Measurements from ENCODE around the gene CCDC201.
"Not testable (repeated sequence)": the region's sequence is repeated elsewhere in the genome, so short reads cannot be mapped to it uniquely, and the experiment has no call there.

The CCDC201 gene

DNA sequence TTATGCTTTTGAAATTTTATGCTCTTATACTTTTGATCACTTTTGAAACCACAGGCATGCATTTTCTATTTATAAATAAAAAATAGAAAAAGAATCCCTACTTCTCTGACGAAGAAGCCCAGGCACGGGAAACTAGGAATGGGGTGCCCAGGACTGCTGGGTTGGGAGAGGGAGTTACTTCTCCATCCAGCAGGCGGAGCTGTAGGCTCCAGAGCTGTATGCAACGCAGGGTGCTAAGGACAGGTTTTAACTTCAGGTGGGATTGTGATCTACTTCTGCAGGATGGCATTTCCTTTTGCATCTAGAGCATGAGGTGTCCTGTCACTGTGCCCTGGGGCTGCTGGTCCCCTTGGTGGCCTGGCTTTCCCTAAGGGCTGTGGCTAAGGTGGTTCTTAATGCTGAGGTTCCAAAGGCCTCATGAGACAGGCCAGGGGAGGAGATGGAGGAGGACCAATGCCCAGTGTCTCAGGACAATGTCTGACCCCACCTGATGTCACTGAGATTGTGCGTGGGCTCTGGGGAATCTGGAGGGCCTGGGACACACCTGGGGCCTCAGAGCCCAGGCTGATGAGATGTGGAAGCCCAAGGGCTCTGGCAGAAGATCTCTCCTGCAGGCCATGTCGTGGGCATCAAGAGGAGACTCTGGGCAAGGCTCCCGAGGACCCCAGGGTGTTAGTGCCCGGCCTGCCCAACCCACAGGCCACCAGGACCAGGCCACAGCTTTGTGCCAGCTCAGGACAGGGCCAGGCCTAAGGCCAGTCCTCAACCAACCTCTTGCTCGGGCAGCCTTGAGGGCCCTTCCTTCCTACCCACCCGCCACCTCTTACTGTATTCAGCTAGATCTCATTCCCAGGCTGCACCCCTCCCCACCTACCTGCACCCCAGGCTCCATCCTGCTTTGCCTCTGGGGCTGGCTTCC is 507 bp downstream of the CCDC201 start:
- no peak for DNase-seq

GRCh38 chr7:45869426-45869825 is 3.5 kb downstream of the CCDC201 start:
- no peak for DNase-seq

- DNase-seq: no peak
These were observed 5.4 kb downstream of the CCDC201 start for GRCh38 chr7:45867471-45867870.

- DNase-seq: no peak
These were observed 7.1 kb downstream of the CCDC201 start for GRCh38 chr7:45865594-45866410.

DNA sequence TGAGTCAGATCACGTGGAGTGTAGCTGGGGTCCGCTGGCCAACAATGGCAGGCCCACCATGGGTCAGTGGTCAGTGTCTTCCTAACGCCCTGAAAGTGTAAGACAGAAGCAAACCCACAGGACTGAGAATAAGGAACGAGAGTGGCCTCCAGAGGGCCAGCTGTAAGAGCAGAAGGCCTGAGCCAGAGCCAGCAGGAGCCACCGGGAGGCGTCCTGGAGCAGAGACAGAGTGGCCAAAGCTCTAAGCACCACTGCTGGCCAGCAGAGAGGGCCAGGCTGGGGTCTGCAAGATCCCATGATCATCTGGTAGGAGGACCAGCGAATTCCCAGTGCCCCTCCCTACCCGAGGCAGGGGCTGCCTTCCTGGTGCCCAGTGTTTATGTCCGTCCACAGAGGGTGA is 9.2 kb downstream of the CCDC201 start:
- DNase-seq: no peak

DNA sequence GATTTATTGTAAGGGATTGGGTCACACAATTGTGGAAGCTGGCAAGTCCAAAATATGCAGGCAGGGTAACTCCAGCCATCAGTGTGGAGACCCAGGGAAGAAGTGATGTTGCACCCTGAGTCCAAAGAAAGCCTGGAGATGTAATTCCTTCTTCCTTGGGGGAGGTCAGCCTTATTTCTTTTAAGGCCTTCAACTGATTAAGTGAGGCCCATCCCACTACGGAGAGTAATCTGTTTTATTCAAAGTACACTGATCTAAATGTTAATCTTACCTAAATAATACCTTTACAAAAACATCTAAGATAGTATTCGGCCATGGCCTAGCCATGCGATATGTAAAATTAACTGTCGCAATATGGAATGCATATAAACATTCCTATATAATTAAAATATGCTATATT is 16.0 kb downstream of the CCDC201 start:
- DNase-seq: not testable (repeated sequence)

DNA sequence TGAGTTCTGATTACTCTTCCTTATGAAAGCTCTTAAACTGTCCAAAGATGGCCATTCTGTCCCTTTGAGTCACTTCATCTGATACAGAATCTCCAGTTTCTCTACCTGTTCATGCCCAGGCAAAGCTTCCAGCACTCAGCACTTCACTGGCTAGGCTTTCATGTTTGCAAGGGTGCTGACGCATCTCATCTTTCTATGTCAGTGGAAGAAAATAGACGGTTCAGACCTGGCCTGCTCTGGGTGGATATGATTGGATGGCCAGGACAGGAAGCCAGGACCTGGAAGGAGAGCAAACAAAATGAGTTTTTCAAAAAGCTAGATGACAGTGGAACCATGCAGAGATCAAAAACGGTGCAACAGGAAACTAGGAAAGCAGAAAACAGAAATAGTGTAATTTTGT is 17.2 kb downstream of the CCDC201 start:
- not testable (repeated sequence) for DNase-seq

DNA sequence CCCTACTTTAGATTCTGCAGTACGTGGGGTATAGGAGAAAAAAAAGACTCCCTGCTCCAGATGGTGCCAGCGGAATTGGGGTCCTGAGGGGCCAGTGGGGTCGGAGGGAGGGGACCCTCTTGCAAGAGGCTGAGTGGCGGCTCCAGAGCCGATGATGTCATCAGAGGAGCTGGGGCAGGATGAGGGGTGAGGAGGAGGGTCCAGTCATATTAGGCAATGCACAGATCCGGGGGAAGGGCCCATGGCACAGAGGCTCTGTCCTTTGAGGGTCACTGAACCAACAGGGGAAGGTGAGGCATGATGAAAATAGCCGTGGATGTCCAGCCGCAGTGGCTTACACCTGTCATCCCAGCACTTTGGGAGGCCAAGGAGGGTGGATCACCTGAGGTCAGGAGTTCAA is 19.4 kb downstream of the CCDC201 start:
- not testable (repeated sequence) for DNase-seq

DNA sequence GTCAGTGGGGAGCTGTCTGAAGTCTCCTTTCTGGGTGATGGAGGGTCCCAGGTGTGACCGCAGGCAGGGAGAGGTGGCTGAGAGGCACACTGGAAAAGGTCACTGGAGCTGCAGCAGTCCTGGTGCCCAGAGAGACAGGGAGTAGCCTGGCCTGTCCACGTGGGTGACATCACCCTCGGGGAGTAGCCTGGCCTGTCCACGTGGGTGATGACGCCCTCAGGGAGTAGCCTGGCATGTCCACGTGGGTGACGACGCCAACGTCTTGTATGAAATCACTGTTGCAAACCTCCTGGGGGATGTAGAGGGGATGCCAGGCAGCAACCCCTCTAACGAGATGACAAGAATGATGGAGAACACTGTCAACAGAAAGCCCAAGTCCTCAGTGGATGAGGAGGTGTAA is 19.9 kb downstream of the CCDC201 start:
- DNase-seq: not testable (repeated sequence)

DNA sequence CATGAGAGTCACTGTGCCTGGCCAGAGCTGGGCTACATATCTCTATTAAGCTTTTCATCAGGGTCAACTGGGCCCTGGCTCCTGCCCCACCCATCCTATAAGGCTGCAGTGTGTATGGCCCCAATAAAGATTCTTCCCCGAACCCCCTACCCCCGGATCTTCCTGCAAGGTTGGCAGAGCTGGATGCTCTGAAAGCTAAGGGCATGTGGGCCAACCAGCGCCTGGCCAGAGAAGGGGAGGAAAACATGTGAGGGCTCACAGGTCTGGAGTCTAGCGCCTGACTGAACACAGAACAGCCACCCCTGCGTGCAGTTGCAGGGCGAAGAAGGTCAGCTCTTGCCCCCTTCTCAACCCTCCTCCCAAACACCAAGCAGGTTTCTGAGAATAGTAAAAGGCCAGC is 24.1 kb downstream of the CCDC201 start:
- not testable (repeated sequence) for DNase-seq

DNA sequence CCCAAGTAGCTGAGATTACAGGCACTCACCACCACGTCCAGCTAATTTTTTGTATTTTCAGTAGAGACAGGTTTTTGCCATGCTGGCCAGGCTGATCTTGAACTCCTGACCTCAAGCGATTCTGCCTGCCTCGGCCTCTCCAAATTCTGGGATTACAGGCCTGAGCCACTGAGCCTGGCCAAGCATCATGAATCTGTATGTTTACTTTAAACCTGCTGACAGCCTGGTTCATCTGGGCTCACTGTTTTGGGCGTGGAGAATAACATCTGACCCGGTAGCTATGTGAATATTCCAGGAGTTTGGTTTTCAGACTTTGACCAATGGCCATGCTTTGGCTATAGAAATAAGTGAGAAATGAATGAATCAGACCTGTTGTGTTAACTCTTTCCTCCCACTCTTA is 26.3 kb downstream of the CCDC201 start:
- DNase-seq: not testable (repeated sequence)

DNA sequence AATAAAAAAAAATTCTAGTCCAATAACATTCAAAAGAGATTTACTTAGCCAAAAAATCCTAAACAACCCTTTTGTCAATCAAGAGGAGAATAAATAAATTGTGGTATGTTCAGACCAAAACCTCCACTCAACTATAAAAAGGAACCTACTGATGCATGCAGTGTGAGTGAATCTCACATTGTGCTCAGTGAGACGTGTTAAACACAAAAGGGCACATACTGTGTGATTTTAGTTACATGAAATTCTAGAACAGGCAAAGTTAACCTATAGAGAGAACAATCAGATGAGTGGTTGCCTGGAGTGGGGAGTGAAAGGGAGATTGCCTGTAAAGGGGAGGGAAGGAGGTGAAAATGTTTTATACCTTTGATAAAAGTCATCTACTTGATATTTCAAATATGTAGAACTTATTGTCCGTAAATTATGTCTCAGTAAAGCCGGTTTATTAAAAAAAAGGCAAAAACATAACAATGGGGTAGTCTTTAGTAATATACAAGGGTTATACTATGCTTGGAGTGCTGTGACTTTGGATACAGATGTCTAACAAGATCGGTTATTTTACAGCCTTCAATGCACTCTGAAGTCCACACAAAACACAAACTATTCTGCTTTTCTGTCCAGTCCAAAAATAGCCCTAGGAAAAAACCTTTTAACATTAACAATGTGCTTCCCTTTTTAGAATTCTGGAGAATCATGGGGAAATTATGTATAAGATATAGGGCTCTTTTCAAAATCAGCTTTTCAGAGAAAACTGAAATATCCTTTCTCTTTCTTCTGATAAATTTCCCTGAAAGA is 30.8 kb downstream of the CCDC201 start:
- not testable (repeated sequence) for DNase-seq

DNA sequence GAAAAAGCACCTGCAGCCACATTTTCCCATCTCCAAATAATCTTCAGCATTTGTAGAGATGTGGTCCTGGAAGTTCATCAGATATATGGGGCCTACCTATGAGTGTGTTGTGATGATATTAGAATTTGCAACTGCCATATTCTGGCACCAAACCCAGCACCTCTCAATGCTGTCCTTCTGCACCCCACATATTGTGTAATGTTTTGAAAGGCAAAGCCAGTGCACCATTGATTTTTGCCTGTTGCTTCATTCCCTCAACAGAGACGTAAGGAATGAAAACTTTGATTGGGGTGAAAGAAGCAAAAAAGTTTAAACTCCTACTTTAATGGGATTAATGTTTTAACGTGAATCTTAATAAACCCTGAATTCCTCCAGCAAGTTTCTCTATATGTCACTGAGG is 34.0 kb downstream of the CCDC201 start:
- not testable (repeated sequence) for DNase-seq

GRCh38 chr7:45832433-45833177 is 40.3 kb downstream of the CCDC201 start:
- not testable (repeated sequence) for DNase-seq

- not testable (repeated sequence) for DNase-seq
These were observed 43.0 kb downstream of the CCDC201 start for GRCh38 chr7:45829846-45830245.

DNA sequence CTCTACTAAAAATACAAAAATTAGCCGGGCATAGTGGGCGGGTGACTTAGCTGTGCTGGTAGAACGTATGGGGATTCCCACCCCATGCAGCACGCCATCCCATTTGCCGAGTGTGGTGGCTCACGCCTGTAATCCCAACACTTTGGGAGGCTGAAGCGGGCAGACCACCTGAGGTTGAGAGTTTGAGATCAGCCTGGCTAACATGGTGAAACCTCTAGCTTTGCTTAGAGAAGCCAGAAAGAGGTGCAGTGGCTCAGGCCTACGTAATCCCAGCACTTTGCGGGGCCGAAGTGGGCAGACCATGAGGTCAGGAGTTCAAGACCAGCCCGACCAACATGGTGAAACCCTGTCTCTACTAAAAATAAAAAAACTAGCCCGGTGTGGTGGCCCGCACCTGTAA is 45.2 kb downstream of the CCDC201 start:
- DNase-seq: not testable (repeated sequence)

GRCh38 chr7:45826550-45826949 is 46.3 kb downstream of the CCDC201 start:
- not testable (repeated sequence) for DNase-seq

DNA sequence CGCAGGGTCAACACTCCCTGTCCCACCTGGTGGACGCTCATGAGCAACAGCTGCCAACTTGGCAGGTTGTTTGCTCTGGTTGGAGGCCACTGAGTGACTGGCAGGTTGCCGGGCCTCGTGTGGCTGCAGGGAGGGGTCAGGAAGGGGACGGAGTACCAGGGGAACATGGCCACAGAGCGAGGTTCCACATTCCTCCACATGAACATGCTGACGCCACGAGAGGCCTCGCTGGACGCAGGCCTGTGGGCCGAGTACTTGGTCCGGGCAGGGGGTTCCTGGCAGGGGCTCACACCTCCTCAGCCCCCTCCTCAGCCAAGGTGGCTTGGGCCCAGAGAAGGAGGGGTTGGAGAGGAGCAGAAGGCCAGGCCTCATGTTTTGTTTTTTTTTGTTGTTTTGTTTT is 54.1 kb downstream of the CCDC201 start:
- not testable (repeated sequence) for DNase-seq

GRCh38 chr7:45817913-45818312 is 55.0 kb downstream of the CCDC201 start:
- DNase-seq: not testable (repeated sequence)

GRCh38 chr7:45817016-45817415 is 55.9 kb downstream of the CCDC201 start:
- DNase-seq: not testable (repeated sequence)

GRCh38 chr7:45814216-45815118 is 58.4 kb downstream of the CCDC201 start:
- DNase-seq: not testable (repeated sequence)
